NCI-H1694 treated with DMSO at 0.1 percent for 48 hours (cell line): ENCODE results near the gene IDH3B.

Source experiments
- DNase-seq: peaks from one replicate; lab custom pipeline; 2025; lab: John Stamatoyannopoulos, UW

Gene IDH3B

GRCh38 chr20:2656471-2657117 is 7.4 kb downstream of the IDH3B start:
- DNase-seq: no peak

- DNase-seq: no peak
These were observed 8.5 kb downstream of the IDH3B start for GRCh38 chr20:2655331-2656116.

- DNase-seq: no peak
These were observed 9.2 kb downstream of the IDH3B start for GRCh38 chr20:2654831-2655230.

GRCh38 chr20:2654384-2654822 is 9.6 kb downstream of the IDH3B start:
- no peak for DNase-seq

- no peak for DNase-seq
These were observed 10.2 kb downstream of the IDH3B start for GRCh38 chr20:2653556-2654383.

- no peak for DNase-seq
These were observed 11.1 kb downstream of the IDH3B start for GRCh38 chr20:2652724-2653555.

- peak; percentile 84 for DNase-seq
These were observed 12.0 kb downstream of the IDH3B start, which contains the start of gene NOP56 for GRCh38 chr20:2651772-2652723. Gene NOP56, plus strand, starts transcription at chr20:2652632. Its CDS starts 29 bp downstream, at chr20:2652661.

- no peak for DNase-seq
These were observed 20.3 kb downstream of the IDH3B start for GRCh38 chr20:2643708-2644107.

GRCh38 chr20:2640899-2641298 is 23.1 kb downstream of the IDH3B start:
- no peak for DNase-seq

GRCh38 chr20:2640260-2640659 is 23.8 kb downstream of the IDH3B start:
- no peak for DNase-seq

GRCh38 chr20:2637246-2637645 is 26.8 kb downstream of the IDH3B start:
- no peak for DNase-seq

GRCh38 chr20:2633381-2633780 is 30.6 kb downstream of the IDH3B start:
- no peak for DNase-seq

GRCh38 chr20:2631228-2631627 is 32.8 kb downstream of the IDH3B start:
- DNase-seq: no peak

GRCh38 chr20:2626853-2627541 is 37.0 kb downstream of the IDH3B start:
- no peak for DNase-seq

- no peak for DNase-seq
These were observed 39.0 kb downstream of the IDH3B start for GRCh38 chr20:2625062-2625461.

GRCh38 chr20:2624190-2624589 is 39.8 kb downstream of the IDH3B start:
- DNase-seq: no peak

- no peak for DNase-seq
These were observed 43.9 kb downstream of the IDH3B start for GRCh38 chr20:2619961-2620595.

- DNase-seq: no peak
These were observed 44.7 kb downstream of the IDH3B start for GRCh38 chr20:2619337-2619736.

GRCh38 chr20:2618815-2619214 is 45.2 kb downstream of the IDH3B start:
- DNase-seq: no peak
